Measurements from ENCODE around the gene CAMSAP2.

DNA sequence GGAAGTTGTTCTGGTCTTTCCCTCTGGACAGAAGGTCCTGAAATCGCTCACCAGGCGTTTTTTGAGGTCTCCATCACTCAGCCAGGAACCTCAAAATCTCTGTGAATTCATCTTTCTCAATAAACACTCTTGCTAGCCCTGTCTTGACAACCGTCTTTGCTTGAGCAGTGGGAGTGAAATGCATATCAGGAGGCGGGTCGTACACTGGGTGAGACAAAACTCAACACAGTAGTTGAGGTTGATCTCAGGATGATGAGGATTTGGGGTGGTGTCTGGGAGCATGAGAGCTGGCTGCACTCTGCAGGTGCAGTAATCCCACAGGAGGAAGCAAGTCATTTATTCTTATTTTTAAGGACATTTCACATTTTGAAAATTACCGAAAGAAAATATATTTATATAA is 136.0 kb downstream of the CAMSAP2 start:
- TF ChIP-seq, protein P1, sequence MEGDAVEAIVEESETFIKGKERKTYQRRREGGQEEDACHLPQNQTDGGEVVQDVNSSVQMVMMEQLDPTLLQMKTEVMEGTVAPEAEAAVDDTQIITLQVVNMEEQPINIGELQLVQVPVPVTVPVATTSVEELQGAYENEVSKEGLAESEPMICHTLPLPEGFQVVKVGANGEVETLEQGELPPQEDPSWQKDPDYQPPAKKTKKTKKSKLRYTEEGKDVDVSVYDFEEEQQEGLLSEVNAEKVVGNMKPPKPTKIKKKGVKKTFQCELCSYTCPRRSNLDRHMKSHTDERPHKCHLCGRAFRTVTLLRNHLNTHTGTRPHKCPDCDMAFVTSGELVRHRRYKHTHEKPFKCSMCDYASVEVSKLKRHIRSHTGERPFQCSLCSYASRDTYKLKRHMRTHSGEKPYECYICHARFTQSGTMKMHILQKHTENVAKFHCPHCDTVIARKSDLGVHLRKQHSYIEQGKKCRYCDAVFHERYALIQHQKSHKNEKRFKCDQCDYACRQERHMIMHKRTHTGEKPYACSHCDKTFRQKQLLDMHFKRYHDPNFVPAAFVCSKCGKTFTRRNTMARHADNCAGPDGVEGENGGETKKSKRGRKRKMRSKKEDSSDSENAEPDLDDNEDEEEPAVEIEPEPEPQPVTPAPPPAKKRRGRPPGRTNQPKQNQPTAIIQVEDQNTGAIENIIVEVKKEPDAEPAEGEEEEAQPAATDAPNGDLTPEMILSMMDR (conservative IDR thresholded peaks at IDR 0.05): no peak
- TF ChIP-seq EZH2 (IDR thresholded peaks at IDR 0.05; ENCODE audit: low read depth): no peak
